K562 treated with DMSO at 1 percent for 48 hours (cell line): ENCODE results near the gene SEMA7A. TPM values are rescaled to one million over a fixed set of nuclear protein-coding genes. Genes with fewer than 3 reads are reported as not detected.

ENCODE experiments used
- total RNA-seq: library from RNA; unstranded; fragments of 300-600 nt; gene quantifications from 2 replicates; pipeline ENCODE4 v1.2.3, GENCODE V29; 2022; ENCODE audit warnings: low replicate concordance; ENCODE audit errors: extremely low read depth

SEMA7A gene
- not detected in 2 replicates for total RNA-seq

GRCh38 chr15:74433592-74434262, at the start of gene SEMA7A:
SEMA7A (minus strand) TSS chr15:74433958; CDS start chr15:74433918, 40 bp downstream.

GRCh38 chr15:74460871-74461846, 27.4 kb upstream of the SEMA7A start, which contains the start of gene UBL7:
UBL7 (minus strand) TSS chr15:74461160; CDS start chr15:74458867, 2,293 bp downstream.

GRCh38 chr15:74367296-74367854, 66.4 kb downstream of the SEMA7A start, which contains the start of gene CYP11A1:
CYP11A1 (minus strand) TSS chr15:74367646; CDS start chr15:74367585, 61 bp downstream.

Other genes starting within 250 kb of the SEMA7A start
- gene STRA6, start 231.2 kb downstream of the SEMA7A start, total RNA-seq, result not detected in 2 replicates
- gene CCDC33, start 197.6 kb downstream of the SEMA7A start, total RNA-seq, result not detected in 2 replicates
- gene CYP11A1, start 66.3 kb downstream of the SEMA7A start, total RNA-seq, result not detected in 2 replicates
- not detected in 2 replicates for gene UBL7, start 27.2 kb upstream of the SEMA7A start, total RNA-seq
- not detected in 2 replicates for gene ARID3B, start 107.3 kb upstream of the SEMA7A start, total RNA-seq
- not detected in 2 replicates for gene CLK3, start 181.9 kb upstream of the SEMA7A start, total RNA-seq